Neural progenitor cell (in vitro differentiated cells): ENCODE measurements around the gene POGZ. TPM values are rescaled to one million over a fixed set of nuclear protein-coding genes. Genes with fewer than 3 reads are reported as not detected.

Source experiments
- DNase-seq: peaks from one replicate; pipeline ENCODE4 v3.0.0-alpha.2; 2016; ENCODE audit warnings: low spot score
- H2AFZ ChIP-seq: fragments of 200-600 bp; sonication (generic); replicated peaks from 2 replicates; pipeline ENCODE4 v1.6.1; 2016; ENCODE audit warnings: antibody characterized with exemption
- H3F3A ChIP-seq: fragments of 200-600 bp; sonication (generic); 2 replicates; pipeline ENCODE4 v1.6.1; 2016; ENCODE audit warnings: antibody characterized with exemption, low read depth
- H3K27ac ChIP-seq: fragments of 200-600 bp; sonication (generic); 2 replicates; pipeline ENCODE4 v1.5.1; 2016; ENCODE audit warnings: mild to moderate bottlenecking
- H3K27me3 ChIP-seq: fragments of 200-600 bp; sonication (generic); 2 replicates; pipeline ENCODE4 v1.6.1; 2016; ENCODE audit warnings: mild to moderate bottlenecking, moderate library complexity
- H3K36me3 ChIP-seq: fragments of 200-600 bp; sonication (generic); 2 replicates; pipeline ENCODE4 v1.5.1; 2016
- H3K4me1 ChIP-seq: fragments of 200-600 bp; sonication (generic); 2 replicates; pipeline ENCODE4 v1.6.1; 2016; ENCODE audit warnings: mixed run types
- H3K4me2 ChIP-seq: fragments of 200-600 bp; sonication (generic); 2 replicates; pipeline ENCODE4 v1.6.1; 2016
- H3K4me3 ChIP-seq: fragments of 200-600 bp; sonication (generic); 2 replicates; pipeline ENCODE4 v1.5.1; 2016
- H3K79me2 ChIP-seq: fragments of 200-600 bp; sonication (generic); 2 replicates; pipeline ENCODE4 v1.6.1; 2016; ENCODE audit warnings: low read depth
- H3K9ac ChIP-seq: fragments of 200-600 bp; sonication (generic); 2 replicates; pipeline ENCODE4 v1.6.1; 2016
- H3K9me3 ChIP-seq: fragments of 200-600 bp; sonication (generic); 2 replicates; pipeline ENCODE4 v1.5.1; 2016; ENCODE audit warnings: low read depth
- H4K20me1 ChIP-seq: fragments of 200-600 bp; sonication (generic); 2 replicates; pipeline ENCODE4 v1.6.1; 2016; ENCODE audit warnings: low read depth
- H3K27ac Mint-ChIP-seq: 3 replicates; pipeline ENCODE4 v1.8.0; 2021; ENCODE audit warnings: mixed read lengths
- H3K27me3 Mint-ChIP-seq: 2 replicates; pipeline ENCODE4 v1.8.0; 2022; ENCODE audit warnings: low read depth, mild to moderate bottlenecking, inconsistent platforms, moderate library complexity, mixed read lengths; ENCODE audit not compliant: insufficient read depth
- H3K36me3 Mint-ChIP-seq: 3 replicates; pipeline ENCODE4 v1.8.0; 2021; ENCODE audit warnings: mixed read lengths
- H3K4me1 Mint-ChIP-seq: 3 replicates; pipeline ENCODE4 v1.8.0; 2021; ENCODE audit warnings: mixed read lengths
- H3K4me3 Mint-ChIP-seq: 3 replicates; pipeline ENCODE4 v1.8.0; 2021; ENCODE audit warnings: mild to moderate bottlenecking, moderate library complexity, mixed read lengths
- H3K9me3 Mint-ChIP-seq: 3 replicates; pipeline ENCODE4 v1.8.0; 2020; ENCODE audit warnings: mixed read lengths
- EZH2 ChIP-seq: fragments of 200-600 bp; sonication (generic); IDR thresholded peaks from 2 replicates; pipeline ENCODE4 v1.6.1; 2017; ENCODE audit warnings: antibody characterized with exemption, mild to moderate bottlenecking, moderate library complexity
- EZH2phosphoT487 ChIP-seq: fragments of 200-600 bp; sonication (generic); IDR thresholded peaks from 2 replicates; pipeline ENCODE4 v1.6.1; 2017; ENCODE audit warnings: antibody characterized with exemption
- total RNA-seq: library from RNA; depleted of rRNA; stranded (reverse); fragments of >200 nt; gene quantifications from 2 replicates; pipeline ENCODE4 v1.2.3, GENCODE V29; 2015; ENCODE audit warnings: low replicate concordance
- TF ChIP-seq, protein P1 (sequence below): fragments of 200-600 bp; sonication (generic); IDR thresholded peaks from 2 replicates; pipeline ENCODE4 v1.5.1; 2017; ENCODE audit warnings: antibody characterized with exemption, mild to moderate bottlenecking

POGZ gene
- total RNA-seq, 1 donor from 2014 or later: 61.5 TPM

DNA sequence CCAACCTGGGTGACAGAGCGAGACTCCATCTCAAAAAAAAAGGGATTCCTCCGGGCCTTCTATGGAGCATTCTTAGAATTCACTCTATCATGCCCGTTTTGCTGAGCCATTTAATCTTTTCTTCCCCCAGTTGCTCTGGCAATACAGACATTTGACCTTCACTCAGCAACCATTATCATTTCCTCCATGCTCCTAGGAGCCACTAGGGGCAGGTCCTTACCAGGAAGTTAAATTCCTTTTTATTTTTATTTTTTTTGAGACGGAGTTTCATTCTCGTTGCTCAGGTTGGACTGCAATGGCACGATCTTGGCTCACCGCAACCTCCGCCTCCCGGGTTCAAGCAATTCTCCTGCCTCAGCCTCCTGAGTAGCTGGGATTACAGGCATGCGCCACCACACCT is 42.2 kb upstream of the POGZ start:
- H3K27me3 Mint-ChIP-seq: peaks cover 9% of the 10 kb centered on the region
- no peaks in the 10 kb centered on the region for H3F3A ChIP-seq
- TF ChIP-seq EZH2 (no peak), EZH2phosphoT487 (no peak)
- TF ChIP-seq, protein P1, sequence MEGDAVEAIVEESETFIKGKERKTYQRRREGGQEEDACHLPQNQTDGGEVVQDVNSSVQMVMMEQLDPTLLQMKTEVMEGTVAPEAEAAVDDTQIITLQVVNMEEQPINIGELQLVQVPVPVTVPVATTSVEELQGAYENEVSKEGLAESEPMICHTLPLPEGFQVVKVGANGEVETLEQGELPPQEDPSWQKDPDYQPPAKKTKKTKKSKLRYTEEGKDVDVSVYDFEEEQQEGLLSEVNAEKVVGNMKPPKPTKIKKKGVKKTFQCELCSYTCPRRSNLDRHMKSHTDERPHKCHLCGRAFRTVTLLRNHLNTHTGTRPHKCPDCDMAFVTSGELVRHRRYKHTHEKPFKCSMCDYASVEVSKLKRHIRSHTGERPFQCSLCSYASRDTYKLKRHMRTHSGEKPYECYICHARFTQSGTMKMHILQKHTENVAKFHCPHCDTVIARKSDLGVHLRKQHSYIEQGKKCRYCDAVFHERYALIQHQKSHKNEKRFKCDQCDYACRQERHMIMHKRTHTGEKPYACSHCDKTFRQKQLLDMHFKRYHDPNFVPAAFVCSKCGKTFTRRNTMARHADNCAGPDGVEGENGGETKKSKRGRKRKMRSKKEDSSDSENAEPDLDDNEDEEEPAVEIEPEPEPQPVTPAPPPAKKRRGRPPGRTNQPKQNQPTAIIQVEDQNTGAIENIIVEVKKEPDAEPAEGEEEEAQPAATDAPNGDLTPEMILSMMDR: peak; percentile 25
- no peaks in the 10 kb centered on the region for H3K9me3 Mint-ChIP-seq
- H3K27ac Mint-ChIP-seq: no peak overlapping the region
- H3K36me3 Mint-ChIP-seq: no peaks in the 10 kb centered on the region
- no peak overlapping the region for H3K9ac ChIP-seq
- H3K4me1 ChIP-seq: no peaks in the 10 kb centered on the region
- no peaks in the 10 kb centered on the region for H3K27me3 ChIP-seq
- DNase-seq: no peak
- no peak overlapping the region for H3K27ac ChIP-seq
- no peaks in the 10 kb centered on the region for H4K20me1 ChIP-seq
- H3K79me2 ChIP-seq: no peaks in the 10 kb centered on the region
- no peak overlapping the region for H3K4me2 ChIP-seq
- H3K36me3 ChIP-seq: no peaks in the 10 kb centered on the region
- no peak overlapping the region for H3K4me3 Mint-ChIP-seq
- no peak overlapping the region for H3K4me3 ChIP-seq
- peaks cover 5% of the 10 kb centered on the region for H3K4me1 Mint-ChIP-seq
- H2AFZ ChIP-seq: no peak overlapping the region
- H3K9me3 ChIP-seq: no peaks in the 10 kb centered on the region

DNA sequence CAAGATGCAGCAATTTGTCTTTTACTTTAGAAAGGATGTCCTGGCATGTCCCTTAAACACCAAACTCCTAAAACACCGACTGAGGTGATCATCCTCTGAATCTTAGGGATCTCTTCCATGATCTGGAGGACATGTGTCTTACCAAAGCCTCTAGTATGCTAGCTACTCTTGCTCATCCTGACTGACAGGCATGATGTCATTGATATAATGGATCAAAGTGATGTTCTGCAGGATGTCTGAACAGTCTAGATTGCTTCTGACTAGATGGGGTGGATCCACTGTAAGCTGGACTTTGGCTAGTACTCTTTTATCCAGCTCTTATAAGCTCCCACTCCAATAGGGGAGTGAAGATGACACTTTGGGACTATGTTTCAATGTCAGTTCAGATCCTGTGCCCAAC is 40.6 kb upstream of the POGZ start:
- H3K9me3 Mint-ChIP-seq: no peaks in the 10 kb centered on the region

DNA sequence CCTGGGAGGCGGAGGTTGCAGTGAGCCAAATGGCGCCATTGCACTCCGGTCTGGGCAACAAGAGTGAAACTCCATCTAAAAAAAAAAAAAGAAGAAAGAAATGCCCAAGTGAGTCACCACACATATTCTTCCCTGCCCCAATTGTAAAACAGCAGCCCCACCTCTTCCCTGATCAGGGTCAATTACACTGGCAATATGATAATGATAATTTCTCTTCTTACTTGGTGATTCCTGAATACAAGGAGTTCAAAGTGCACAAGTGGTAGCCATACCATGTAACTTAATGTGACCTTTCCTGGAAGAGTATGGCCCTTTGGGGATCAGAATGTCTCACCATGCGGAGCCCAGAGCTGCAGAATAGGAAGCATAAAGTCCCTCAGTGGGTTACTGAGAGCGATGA is 40.1 kb upstream of the POGZ start:
- TF ChIP-seq EZH2 (no peak), EZH2phosphoT487 (no peak)
- TF ChIP-seq, protein P1: no peak
- Histone ChIP-seq H2AFZ (no peak overlapping the region), H3K36me3 (no peaks in the 10 kb centered on the region), H3K9me3 (no peaks in the 10 kb centered on the region), H3K79me2 (no peaks in the 10 kb centered on the region), H3F3A (peaks cover 11% of the 10 kb centered on the region), H3K9ac (no peak overlapping the region), H3K27ac (no peak overlapping the region), H3K4me2 (no peak overlapping the region), H3K4me3 (no peak overlapping the region), H3K4me1 (peaks cover 11% of the 10 kb centered on the region), H3K27me3 (no peaks in the 10 kb centered on the region), H4K20me1 (no peaks in the 10 kb centered on the region)
- Mint-ChIP-seq H3K27ac (no peak overlapping the region), H3K4me3 (no peak overlapping the region), H3K36me3 (no peaks in the 10 kb centered on the region), H3K9me3 (no peaks in the 10 kb centered on the region), H3K4me1 (peaks cover 19% of the 10 kb centered on the region), H3K27me3 (peaks cover 8% of the 10 kb centered on the region)
- DNase-seq: no peak

More for the DNA sequence above, 40.6 kb upstream of the POGZ start:
- H3K4me1 Mint-ChIP-seq: peaks cover 15% of the 10 kb centered on the region
- no peak overlapping the region for H3K27ac Mint-ChIP-seq
- no peak for DNase-seq
- H2AFZ ChIP-seq: no peak overlapping the region
- no peak overlapping the region for H3K4me3 ChIP-seq
- H3K4me2 ChIP-seq: no peak overlapping the region
- TF ChIP-seq EZH2 (no peak), EZH2phosphoT487 (no peak)
- peaks cover 6% of the 10 kb centered on the region for H3K27me3 Mint-ChIP-seq
- H3K27me3 ChIP-seq: no peaks in the 10 kb centered on the region
- H3K36me3 ChIP-seq: no peaks in the 10 kb centered on the region
- no peak overlapping the region for H3K9ac ChIP-seq
- peaks cover 9% of the 10 kb centered on the region for H3K4me1 ChIP-seq
- H3K79me2 ChIP-seq: no peaks in the 10 kb centered on the region
- H3K36me3 Mint-ChIP-seq: no peaks in the 10 kb centered on the region
- peaks cover 8% of the 10 kb centered on the region for H3F3A ChIP-seq
- no peaks in the 10 kb centered on the region for H3K9me3 ChIP-seq
- no peaks in the 10 kb centered on the region for H4K20me1 ChIP-seq
- no peak overlapping the region for H3K4me3 Mint-ChIP-seq
- no peak overlapping the region for H3K27ac ChIP-seq

DNA sequence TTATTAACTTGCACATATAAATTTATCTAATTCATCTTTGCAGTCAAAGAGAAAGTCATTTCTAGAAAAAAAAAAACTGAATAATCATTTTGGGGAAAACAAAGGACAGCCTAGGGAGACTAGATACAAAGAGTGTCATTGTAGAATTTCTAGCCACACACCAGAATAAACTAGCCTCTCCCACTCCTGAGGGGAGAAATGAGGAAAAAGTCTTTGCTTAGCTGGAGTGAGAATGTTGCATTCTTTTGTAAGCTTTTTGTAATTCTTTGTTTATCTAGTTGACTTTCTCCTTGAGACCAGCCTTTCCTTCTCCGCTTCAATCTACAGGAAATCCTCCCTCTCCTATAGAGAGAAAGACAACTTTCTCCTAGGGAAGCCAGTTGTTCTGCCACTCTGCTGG is 36.0 kb upstream of the POGZ start:
- H3K27ac Mint-ChIP-seq: no peak overlapping the region
- peaks cover 14% of the 10 kb centered on the region for H3K4me1 Mint-ChIP-seq

More for the DNA sequence above, 36.0 kb upstream of the POGZ start:
- Mint-ChIP-seq H3K9me3 (no peaks in the 10 kb centered on the region), H3K4me3 (no peak overlapping the region), H3K27me3 (peaks cover 6% of the 10 kb centered on the region), H3K36me3 (no peaks in the 10 kb centered on the region)
- Histone ChIP-seq H3K79me2 (no peaks in the 10 kb centered on the region), H3F3A (peaks cover 14% of the 10 kb centered on the region), H4K20me1 (no peaks in the 10 kb centered on the region), H3K4me3 (no peak overlapping the region), H3K27ac (peak overlapping the region; percentile 17), H3K9ac (no peak overlapping the region), H3K36me3 (no peaks in the 10 kb centered on the region), H3K4me2 (peak overlapping the region; percentile 5), H3K9me3 (no peaks in the 10 kb centered on the region), H3K4me1 (peaks cover 11% of the 10 kb centered on the region), H3K27me3 (no peaks in the 10 kb centered on the region), H2AFZ (no peak overlapping the region)
- DNase-seq: no peak
- TF ChIP-seq EZH2 (no peak), EZH2phosphoT487 (no peak)
- TF ChIP-seq, protein P1: no peak
